Jurkat, Clone E6-1 (cell line): ENCODE results near the gene ADGRB3.

ENCODE experiments used
- DNase-seq: peaks from one replicate; pipeline ENCODE4 v3.0.0-alpha.2; 2011; ENCODE audit warnings: low read depth, low spot score
- H3K4me3 ChIP-seq: 2 replicates; pipeline ENCODE4 v1.5.1; 2011; ENCODE audit warnings: mild to moderate bottlenecking, low read length, control low read depth, moderate library complexity

The ADGRB3 gene

DNA sequence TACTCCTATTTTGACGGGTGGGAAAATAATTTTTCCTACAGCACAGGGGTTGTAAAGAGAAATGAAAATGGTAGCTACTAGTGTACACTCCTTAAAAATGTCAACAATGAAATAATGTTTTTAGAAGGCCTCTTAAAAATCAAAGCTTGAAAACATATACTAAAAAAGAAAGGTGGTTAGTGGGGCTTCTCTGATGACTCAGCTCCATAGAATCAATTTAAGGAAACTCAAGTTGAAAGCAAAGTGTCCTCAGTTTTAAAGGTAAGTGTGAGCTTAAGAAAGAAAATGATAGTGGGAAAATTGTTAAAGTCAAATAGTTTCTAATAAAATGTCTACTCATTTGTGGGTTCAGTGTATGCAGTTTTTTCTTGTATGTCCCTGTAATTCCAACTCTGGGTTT lies 58.2 kb downstream of the ADGRB3 start:
- no peak overlapping the region for H3K4me3 ChIP-seq
- no peak for DNase-seq

DNA sequence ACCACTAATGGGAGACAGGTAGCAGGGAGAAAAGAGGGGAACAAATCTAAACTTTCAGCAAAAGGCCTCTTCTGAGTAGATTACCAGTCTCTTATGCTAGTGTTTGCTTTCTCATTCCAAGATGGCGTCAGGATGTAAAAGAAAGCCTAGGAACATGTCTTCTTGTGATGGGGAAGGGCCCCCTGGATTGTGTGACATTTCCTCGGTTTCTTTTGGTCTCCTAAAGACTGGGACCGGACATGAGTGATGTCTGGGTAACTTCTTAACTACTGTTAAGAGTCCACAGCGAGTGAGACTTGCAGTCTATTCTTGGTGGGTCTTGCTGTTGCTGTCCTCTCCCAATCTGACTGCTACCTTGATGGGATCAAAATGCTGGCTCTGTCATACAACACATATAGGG lies 60.3 kb downstream of the ADGRB3 start:
- no peak for DNase-seq
- H3K4me3 ChIP-seq: no peak overlapping the region

GRCh38 chr6:68695838-68696237 lies 60.8 kb downstream of the ADGRB3 start:
- no peak for DNase-seq
- H3K4me3 ChIP-seq: no peak overlapping the region

- no peak overlapping the region for H3K4me3 ChIP-seq
- no peak for DNase-seq
These were observed 62.3 kb downstream of the ADGRB3 start for GRCh38 chr6:68697394-68697793.

DNA sequence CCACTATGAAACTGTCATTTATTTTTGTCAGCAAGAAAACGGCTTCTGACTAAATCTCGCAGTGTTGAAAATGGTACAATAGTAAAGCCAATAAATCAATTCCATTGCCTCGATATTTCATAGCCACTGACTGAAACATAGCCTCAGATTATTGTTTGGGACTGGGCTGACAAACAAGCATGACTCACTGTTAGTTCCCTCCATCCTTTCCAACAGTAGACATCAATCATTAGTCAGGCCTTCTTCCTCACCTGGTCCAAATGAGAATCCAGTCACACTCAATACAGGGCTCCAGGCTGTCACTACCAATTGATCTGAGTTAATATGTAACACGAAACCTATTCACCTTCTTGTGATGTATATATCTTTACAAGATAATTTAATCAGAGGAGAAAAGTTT lies 66.1 kb downstream of the ADGRB3 start:
- DNase-seq: no peak
- no peak overlapping the region for H3K4me3 ChIP-seq

GRCh38 chr6:68704485-68704884 lies 69.4 kb downstream of the ADGRB3 start:
- H3K4me3 ChIP-seq: no peak overlapping the region
- DNase-seq: no peak

- H3K4me3 ChIP-seq: no peak overlapping the region
- no peak for DNase-seq
These were observed 74.0 kb downstream of the ADGRB3 start for GRCh38 chr6:68709091-68709490.

- DNase-seq: no peak
- no peak overlapping the region for H3K4me3 ChIP-seq
These were observed 74.8 kb downstream of the ADGRB3 start for GRCh38 chr6:68709882-68710281.

DNA sequence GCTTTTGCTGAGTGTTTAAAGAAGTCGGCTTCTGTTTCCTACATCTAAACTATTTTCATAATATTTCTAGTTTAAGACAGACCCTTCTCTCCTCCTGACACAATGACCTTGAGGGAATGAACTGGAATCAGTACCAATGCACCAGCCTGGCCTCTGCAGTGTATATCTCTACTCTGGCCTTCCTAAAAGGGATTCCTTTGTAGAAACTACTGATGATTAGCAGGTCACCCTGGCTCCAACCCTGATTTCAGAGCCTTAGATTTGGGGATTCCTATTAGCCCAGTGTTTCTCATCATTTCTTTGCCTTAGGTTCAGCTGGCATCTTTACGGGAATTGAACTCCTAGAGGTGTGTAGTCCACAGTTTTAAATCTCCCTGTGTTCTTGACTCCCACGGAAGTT lies 75.4 kb downstream of the ADGRB3 start:
- H3K4me3 ChIP-seq: no peak overlapping the region
- no peak for DNase-seq

DNA sequence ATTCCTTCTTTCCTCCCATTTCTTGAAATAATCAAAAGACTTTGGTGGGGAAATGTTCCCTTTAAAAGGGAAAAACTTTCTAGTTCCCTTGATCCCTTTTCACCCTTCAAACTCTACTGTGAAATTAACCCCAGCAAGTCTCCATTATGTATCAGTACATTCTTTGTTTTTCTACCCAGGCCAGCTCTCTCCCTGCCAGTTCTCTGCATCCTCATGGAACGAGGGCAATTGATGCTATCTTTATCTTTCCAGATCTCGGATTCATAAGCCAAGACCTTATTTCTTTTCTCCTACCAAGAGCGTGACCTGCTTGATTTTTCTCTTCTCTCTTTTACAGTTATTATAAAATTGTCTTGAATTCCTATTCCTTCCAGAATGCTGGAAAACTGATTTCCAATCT lies 75.8 kb downstream of the ADGRB3 start:
- no peak for DNase-seq
- no peak overlapping the region for H3K4me3 ChIP-seq

GRCh38 chr6:68711386-68712000 lies 76.4 kb downstream of the ADGRB3 start:
- no peak for DNase-seq
- no peak overlapping the region for H3K4me3 ChIP-seq

GRCh38 chr6:68716620-68717019 lies 81.5 kb downstream of the ADGRB3 start:
- no peak overlapping the region for H3K4me3 ChIP-seq
- DNase-seq: no peak

DNA sequence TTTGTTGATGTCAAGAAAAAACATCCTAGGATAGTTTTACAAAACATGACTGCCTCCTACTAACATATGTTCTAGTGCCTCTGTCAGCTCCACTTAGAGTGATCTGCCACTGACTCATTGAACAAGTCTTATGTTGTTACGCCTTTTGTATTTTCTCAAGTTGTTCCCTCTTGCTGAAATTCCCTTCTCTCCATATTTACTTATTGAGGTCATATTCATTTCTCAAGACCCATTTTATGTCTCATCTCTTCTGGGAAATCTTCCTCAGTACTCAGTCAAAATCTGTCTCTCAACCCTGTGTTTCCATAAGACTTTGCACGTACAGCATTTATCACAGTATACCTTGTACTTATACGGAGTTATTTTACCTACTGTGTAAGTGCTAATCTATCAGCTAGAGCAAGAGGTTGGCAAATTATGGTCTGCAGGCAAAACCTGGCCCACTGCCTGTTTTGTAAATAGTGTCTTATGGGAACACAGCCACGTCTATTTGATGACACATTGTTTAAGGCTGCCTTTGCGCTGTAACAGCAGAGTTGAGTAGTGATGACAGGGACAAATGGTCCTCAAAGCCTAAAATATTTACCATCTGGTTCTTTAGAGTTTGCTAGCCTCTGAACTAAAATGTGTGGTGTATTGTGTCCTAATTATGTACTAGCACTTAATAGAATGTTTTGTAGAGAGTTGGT lies 83.4 kb downstream of the ADGRB3 start:
- H3K4me3 ChIP-seq: no peak overlapping the region
- DNase-seq: no peak

GRCh38 chr6:68719761-68720160 lies 84.7 kb downstream of the ADGRB3 start:
- no peak overlapping the region for H3K4me3 ChIP-seq
- no peak for DNase-seq

DNA sequence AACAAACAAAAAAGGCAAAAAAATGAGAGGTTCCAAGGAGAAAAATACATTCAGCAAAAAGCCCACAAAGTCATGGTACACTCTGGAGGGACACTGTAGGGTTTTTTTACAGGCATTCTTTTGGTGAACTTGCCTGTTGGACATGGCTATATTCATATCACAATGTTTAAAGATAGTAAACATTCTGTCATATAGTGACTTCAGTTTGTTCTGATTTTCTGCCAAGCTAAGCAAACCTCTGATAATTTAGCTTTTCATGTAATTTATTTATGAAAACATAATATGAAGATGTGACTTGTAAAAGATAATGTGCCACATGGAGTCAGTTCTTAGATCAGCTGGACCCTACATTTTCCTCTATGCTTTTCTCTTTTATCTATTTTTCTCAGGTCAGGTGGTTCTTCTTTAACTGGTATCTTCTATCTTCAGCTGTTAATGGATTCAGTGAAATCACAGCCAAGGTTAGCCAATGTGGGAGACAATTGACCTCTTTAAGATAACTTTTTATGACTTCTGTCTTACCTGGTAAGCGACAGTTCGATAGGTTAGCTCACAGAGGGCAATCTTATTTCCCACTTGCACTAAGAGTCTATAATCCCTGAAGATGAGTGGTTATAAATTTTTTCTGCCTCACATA lies 87.9 kb downstream of the ADGRB3 start:
- no peak overlapping the region for H3K4me3 ChIP-seq
- no peak for DNase-seq

- no peak overlapping the region for H3K4me3 ChIP-seq
- no peak for DNase-seq
These were observed 89.0 kb downstream of the ADGRB3 start for GRCh38 chr6:68724060-68724459.

- no peak for DNase-seq
- no peak overlapping the region for H3K4me3 ChIP-seq
These were observed 91.3 kb downstream of the ADGRB3 start for GRCh38 chr6:68726337-68726736.

DNA sequence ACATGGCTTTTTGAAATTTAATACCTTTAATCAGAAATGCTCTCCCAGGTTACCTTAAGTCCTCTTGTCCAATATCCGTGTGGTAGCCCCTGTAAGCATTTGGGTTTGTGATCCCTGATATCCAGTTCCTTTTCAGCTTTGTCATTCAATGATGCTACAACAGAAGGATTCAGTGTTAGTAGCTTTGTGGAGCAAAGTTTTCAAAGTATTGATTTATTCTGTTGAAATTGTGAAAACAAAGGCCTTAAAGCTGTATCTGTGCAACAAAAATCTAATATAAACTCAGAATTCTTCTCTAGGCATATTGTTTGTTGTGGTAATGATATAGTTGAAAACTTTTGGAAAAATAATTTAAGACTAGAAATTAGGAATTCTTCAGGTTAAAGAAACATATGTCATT lies 91.9 kb downstream of the ADGRB3 start:
- DNase-seq: no peak
- H3K4me3 ChIP-seq: no peak overlapping the region

GRCh38 chr6:68727699-68728098 lies 92.6 kb downstream of the ADGRB3 start:
- no peak overlapping the region for H3K4me3 ChIP-seq
- DNase-seq: no peak

DNA sequence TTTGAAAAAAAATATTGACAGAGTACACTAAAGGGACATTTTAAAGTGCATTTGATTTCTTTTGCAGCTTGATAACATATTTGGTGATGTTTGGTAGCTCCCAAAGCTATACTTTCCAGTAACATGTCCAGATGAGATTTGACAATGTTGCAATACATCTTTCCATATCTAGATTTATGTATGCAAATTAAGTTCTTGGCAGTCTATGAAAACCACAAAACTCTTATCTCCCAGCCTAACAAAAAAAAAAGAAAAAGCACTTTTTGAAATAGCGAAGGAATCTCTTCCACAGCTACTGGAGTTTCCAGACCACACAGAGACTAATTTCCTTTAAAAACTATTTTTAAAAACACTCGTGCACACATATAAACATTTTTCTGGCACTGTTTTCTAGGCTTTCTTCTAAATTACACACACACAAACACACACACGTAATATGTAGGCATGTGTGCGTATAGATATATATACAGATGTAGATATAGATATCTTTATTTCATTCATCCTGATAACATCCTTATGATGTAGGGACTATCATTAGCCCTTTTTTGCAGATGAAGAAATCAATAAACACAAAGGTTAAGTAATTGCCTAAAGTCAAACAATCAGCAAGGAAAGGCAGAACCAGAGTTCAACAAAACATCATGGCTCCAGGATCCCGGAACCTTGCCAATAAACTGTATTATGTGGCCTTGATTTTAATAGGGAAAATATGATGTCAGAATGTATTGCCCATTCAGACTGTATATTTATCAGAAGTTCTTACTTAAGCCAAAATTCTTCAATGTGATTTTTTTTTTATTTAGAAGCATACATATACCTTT lies 93.3 kb downstream of the ADGRB3 start:
- no peak overlapping the region for H3K4me3 ChIP-seq
- DNase-seq: no peak
